Fibroblast of the aortic adventitia (primary cell): ENCODE measurements around the gene HRAS. TPM values are rescaled to one million over a fixed set of nuclear protein-coding genes. Genes with fewer than 3 reads are reported as not detected.

Source experiments
- DNase-seq: peaks from one replicate; pipeline ENCODE4 v3.0.0-alpha.2; 2010; ENCODE audit warnings: low read depth
- H3K4me3 ChIP-seq: 2 replicates; pipeline ENCODE4 v1.5.1; 2011; ENCODE audit warnings: low read depth, mild to moderate bottlenecking, control low read depth, low read length, moderate library complexity
- total RNA-seq: library from RNA; depleted of rRNA; stranded (reverse); fragments of >200 nt; gene quantifications from 2 replicates; pipeline ENCODE4 v1.2.3, GENCODE V29; 2012; ENCODE audit warnings: low replicate concordance
- TF ChIP-seq, protein P1 (sequence below): IDR thresholded peaks from 2 replicates; pipeline ENCODE4 v1.5.1; 2011; ENCODE audit warnings: mild to moderate bottlenecking, low read length, control low read depth, inconsistent platforms; ENCODE audit not compliant: insufficient read depth

HRAS gene
- 34.6 and 44.4 TPM in 2 replicates for total RNA-seq

DNA sequence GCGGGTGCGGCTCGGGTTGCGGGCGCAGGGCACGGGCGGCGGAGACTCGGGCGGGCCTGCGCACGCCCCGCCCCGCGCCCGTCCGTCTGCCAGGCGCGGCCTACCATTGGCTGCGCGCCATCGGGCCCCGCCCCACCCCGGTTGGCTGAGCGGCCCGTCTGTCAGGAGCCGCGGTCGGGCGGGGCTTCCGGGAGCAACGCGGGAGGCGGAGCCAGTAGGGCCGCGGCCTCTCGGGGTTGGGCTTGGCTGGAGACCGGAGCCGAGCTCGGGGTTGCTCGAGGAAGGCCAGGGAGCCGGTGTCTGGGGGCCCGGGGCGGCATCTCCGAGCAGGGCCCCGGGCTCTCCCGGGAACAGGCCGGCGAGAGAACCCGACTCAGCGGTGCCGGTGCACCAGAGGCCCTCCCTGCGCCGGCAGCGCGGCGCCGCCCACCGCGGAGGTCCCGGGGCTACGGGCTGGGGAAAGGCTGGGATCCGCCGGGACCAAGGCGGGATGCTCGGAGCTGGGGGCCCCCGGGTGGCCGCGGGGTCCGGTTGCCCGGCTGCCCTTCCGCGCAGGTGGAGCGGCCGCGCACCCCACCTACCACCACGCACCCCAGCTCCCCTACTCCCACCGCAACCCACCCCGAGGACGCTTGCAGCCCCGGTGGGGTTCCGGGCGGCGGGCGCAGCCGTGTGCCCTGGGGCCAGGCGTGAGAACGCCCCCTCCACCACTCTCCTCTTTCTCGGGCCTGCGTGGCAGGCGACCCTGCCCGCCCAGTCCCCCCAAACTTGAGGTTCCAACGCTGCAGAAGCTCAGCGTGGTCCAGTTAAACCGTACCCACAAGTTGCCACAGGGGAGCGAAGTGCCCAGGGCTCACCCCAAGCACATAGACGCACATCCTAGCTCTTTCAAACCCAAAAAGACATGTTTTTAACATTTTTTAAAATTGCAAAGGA is at the start of gene HRAS:
HRAS (minus strand) TSS at position 58 of the 936 bp plus-strand sequence.
- peak; percentile 93 for DNase-seq
- H3K4me3 ChIP-seq, result peak within 1 kb of the TSS; percentile 79
- TF ChIP-seq, protein P1, sequence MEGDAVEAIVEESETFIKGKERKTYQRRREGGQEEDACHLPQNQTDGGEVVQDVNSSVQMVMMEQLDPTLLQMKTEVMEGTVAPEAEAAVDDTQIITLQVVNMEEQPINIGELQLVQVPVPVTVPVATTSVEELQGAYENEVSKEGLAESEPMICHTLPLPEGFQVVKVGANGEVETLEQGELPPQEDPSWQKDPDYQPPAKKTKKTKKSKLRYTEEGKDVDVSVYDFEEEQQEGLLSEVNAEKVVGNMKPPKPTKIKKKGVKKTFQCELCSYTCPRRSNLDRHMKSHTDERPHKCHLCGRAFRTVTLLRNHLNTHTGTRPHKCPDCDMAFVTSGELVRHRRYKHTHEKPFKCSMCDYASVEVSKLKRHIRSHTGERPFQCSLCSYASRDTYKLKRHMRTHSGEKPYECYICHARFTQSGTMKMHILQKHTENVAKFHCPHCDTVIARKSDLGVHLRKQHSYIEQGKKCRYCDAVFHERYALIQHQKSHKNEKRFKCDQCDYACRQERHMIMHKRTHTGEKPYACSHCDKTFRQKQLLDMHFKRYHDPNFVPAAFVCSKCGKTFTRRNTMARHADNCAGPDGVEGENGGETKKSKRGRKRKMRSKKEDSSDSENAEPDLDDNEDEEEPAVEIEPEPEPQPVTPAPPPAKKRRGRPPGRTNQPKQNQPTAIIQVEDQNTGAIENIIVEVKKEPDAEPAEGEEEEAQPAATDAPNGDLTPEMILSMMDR, result no peak

DNA sequence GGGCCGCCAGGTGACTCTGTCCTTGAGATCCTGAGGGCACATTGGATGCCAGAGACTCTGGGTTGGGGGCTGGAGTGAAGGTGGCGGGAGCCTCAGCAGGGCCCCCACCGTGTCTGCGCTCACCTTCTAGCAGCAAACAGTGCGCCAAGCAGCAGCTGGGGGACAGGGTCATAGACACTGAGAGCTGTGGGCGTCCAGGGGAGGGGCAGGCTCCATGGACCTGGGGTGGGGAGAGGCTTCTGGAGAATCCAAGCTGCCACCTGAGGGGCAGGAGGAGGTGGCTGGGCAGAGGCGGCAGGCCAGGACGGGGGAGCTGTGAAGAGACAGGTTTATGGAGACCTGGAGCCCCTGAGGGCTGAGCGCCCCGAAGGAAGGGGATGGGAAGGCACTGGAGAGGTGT is 48.9 kb upstream of the HRAS start:
- no peak overlapping the region for H3K4me3 ChIP-seq
- TF ChIP-seq, protein P1, result no peak
- DNase-seq, result no peak

DNA sequence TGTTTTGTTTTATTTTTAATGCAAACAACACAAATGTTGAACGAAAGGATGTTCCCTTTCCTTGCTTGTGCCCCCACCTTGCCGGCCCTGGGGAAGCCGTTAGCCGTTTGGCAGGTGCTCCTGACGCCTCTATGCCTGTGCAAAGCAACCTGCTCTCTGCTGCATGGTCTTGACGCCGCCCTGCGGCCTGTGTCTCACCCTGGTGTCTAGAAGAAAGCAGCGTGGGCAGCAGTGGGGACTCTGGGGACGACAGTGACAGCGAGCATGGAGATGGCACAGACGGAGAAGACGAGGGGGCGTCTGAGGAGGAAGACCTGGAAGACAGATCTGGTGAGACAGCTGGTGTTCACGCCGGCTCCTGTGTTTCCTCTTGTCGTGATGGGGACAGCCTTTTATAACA is 46.4 kb upstream of the HRAS start:
- TF ChIP-seq, protein P1, result no peak
- no peak for DNase-seq
- no peak overlapping the region for H3K4me3 ChIP-seq

DNA sequence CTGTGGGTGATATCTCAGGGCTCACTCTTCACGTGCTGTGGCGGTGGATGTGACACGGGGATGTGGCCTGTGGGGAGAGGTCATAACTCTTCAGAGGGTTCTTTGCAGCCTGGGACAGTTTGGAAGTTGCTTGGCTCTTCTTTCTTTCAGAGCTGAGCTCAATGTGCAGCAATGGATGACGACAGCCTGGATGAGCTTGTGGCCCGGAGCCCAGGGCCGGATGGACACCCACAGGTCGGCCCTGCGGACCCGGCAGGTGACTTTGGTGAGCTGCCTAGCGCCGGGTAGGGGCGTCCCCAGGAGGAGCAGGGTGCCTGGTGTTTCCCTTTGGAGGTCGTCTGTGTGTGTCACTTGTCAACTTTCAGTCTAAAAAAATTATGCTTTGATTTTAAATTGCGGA is 46.0 kb upstream of the HRAS start:
- H3K4me3 ChIP-seq, result no peak overlapping the region
- TF ChIP-seq, protein P1, result no peak

DNA sequence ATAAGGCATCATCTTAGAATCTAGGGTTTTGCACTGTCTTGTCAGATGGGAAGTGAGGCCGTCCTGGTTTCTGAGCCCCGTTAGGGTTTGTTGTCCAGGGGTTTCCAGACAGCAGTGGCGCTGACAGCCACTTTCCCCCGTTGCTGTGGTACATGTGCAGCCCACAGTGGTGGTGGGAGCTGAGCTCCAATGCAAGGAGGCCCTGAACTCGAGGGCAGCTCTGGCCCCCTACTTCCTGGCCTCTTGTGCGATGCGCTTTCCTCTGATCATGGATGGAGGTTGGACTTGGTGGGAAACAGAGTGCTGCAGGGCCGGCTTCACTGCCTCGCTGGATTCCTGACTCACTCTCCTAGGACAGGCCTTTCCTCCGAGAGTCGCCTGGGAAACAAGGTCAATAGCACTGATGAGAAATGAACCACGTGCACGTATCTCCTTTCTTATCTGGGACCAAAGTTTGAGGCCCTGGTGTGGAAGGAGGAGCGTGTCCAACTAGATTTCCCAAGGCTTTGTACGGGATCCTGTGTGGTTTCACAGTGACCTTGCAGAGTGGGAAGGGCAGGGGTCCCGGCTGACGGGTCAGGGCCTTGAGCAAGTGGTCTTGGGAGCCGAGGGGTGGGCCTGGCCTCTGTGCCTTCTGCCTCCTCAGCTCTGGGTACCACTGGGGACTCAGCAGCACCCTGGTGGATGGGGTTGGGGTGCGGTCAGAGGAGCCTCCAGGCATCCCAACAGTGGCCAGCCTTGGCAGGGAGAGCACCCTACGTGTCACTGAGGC is 44.6 kb upstream of the HRAS start:
- no peak for DNase-seq
- TF ChIP-seq, protein P1, result no peak

More for the DNA sequence above, 46.0 kb upstream of the HRAS start:
- no peak for DNase-seq

DNA sequence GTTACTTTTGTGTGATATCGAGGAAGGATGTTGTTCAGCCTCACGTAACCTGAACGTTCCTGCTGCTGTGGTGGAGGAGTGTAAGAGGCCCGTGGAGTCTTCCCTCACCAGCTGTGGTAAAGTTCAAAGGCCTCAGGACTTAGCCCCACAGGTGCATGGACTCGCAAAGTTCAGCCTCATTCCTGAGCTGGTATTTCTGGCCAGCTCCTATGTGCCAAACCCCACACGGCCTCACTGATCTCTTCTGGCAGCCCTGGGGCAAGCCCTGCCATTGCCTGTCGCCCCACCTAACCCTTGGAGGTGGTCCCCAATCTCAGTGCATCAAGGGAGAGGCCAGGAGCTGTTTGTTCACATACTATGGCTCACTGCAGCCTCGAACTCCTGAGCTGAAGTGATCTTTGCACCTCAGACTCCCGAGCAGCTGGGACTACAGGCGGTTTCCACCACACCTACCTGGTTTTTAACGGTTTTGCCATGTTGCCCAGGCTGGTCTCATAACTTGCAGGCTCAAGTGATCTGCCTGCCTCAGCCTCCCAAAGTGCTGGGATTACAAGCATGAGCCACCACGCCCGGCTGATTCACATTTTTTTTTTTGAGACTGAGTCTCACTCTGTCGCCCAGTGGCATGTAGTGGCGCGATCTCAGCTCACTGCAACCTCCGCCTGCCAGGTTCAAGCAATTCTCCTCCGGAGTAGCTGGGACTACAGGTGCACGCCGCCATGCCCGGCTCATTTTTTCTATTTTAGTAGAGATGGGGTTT is 43.1 kb upstream of the HRAS start:
- peak overlapping the region; percentile 98 for H3K4me3 ChIP-seq
- TF ChIP-seq, protein P1, result no peak
- DNase-seq, result no peak

More for the DNA sequence above, 44.6 kb upstream of the HRAS start:
- no peak overlapping the region for H3K4me3 ChIP-seq
